ENCODE data around the gene SLC30A5.

The SLC30A5 gene

DNA sequence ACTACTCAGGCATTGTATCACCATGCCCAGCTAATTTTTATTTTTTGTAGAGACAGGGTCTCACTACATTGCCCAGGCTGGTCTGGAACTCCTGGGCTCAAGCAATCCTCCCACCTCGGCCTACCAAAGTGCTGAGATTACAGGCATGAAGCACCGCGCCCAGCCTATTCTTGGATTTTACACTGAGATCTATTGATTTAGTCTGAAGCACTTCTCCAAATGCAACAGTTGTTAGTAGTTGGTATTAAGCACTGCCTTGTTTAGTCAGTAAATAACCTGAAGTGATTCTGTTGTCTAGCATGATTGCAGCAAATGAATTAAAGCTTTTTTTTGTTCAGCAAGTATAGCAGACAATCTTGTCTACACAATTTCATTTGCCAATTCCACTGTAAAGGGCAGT is 64.2 kb downstream of the SLC30A5 start:
- DNase-seq = no peak
- Histone ChIP-seq H3K4me3 (no peak overlapping the region), H3K4me1 (no peaks in the 10 kb centered on the region), H3K27me3 (no peaks in the 10 kb centered on the region), H3K27ac (no peak overlapping the region), H3K36me3 (no peaks in the 10 kb centered on the region), H3K9me3 (no peaks in the 10 kb centered on the region)
- intact Hi-C loops (cut with DNase I; ENCODE audit: low total_unique reads) = no loop called here
- TF ChIP-seq, protein P1, sequence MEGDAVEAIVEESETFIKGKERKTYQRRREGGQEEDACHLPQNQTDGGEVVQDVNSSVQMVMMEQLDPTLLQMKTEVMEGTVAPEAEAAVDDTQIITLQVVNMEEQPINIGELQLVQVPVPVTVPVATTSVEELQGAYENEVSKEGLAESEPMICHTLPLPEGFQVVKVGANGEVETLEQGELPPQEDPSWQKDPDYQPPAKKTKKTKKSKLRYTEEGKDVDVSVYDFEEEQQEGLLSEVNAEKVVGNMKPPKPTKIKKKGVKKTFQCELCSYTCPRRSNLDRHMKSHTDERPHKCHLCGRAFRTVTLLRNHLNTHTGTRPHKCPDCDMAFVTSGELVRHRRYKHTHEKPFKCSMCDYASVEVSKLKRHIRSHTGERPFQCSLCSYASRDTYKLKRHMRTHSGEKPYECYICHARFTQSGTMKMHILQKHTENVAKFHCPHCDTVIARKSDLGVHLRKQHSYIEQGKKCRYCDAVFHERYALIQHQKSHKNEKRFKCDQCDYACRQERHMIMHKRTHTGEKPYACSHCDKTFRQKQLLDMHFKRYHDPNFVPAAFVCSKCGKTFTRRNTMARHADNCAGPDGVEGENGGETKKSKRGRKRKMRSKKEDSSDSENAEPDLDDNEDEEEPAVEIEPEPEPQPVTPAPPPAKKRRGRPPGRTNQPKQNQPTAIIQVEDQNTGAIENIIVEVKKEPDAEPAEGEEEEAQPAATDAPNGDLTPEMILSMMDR (IDR thresholded peaks at IDR 0.05) = no peak

- no peak for DNase-seq
- TF ChIP-seq, protein P1 (IDR thresholded peaks at IDR 0.05) = no peak
These were observed 66.8 kb downstream of the SLC30A5 start for GRCh38 chr5:69160651-69161050.

GRCh38 chr5:69166686-69167492 is 73.1 kb downstream of the SLC30A5 start, which contains the start of gene CCNB1:
Gene CCNB1 (plus strand): TSS chr5:69167150. CDS start chr5:69167263, 113 bp downstream.
- H3K27ac ChIP-seq = peak within 1 kb of the TSS; percentile 33 to 59
- peaks cover 0 to 16% (median 0%) of the 10 kb centered on the region in 3 donors for H3K36me3 ChIP-seq
- intact Hi-C loops (cut with DNase I; ENCODE audit: low total_unique reads) = no loop called here
- H3K27me3 ChIP-seq = no peaks in the 10 kb centered on the region
- TF ChIP-seq, protein P1 (IDR thresholded peaks at IDR 0.05) = no peak
- peak; percentile 96 to 98 for DNase-seq
- H3K4me3 ChIP-seq = peak within 1 kb of the TSS; percentile 66
- peaks cover 0 to 19% (median 12%) of the 10 kb centered on the region in 4 donors for H3K4me1 ChIP-seq
- H3K9me3 ChIP-seq = no peaks in the 10 kb centered on the region

More at GRCh38 chr5:69160651-69161050, 66.8 kb downstream of the SLC30A5 start:
- H3K27ac ChIP-seq = no peak overlapping the region
- no peaks in the 10 kb centered on the region for H3K4me1 ChIP-seq
- H3K27me3 ChIP-seq = no peaks in the 10 kb centered on the region
- no peaks in the 10 kb centered on the region for H3K9me3 ChIP-seq
- intact Hi-C loops (cut with DNase I; ENCODE audit: low total_unique reads) = no loop called here
- H3K4me3 ChIP-seq = no peak overlapping the region
- no peaks in the 10 kb centered on the region for H3K36me3 ChIP-seq

- H3K27ac ChIP-seq = peak overlapping the region; percentile 33 to 59
- H3K4me1 ChIP-seq = peaks cover 0 to 19% (median 12%) of the 10 kb centered on the region in 4 donors
- intact Hi-C loops (cut with DNase I; ENCODE audit: low total_unique reads) = no loop called here
- no peaks in the 10 kb centered on the region for H3K27me3 ChIP-seq
- H3K4me3 ChIP-seq = peak overlapping the region; percentile 66
- H3K9me3 ChIP-seq = no peaks in the 10 kb centered on the region
- DNase-seq = no peak
- peaks cover 0 to 20% (median 0%) of the 10 kb centered on the region in 3 donors for H3K36me3 ChIP-seq
- TF ChIP-seq, protein P1 (IDR thresholded peaks at IDR 0.05) = no peak
These were observed 73.7 kb downstream of the SLC30A5 start for GRCh38 chr5:69167493-69167855.

DNA sequence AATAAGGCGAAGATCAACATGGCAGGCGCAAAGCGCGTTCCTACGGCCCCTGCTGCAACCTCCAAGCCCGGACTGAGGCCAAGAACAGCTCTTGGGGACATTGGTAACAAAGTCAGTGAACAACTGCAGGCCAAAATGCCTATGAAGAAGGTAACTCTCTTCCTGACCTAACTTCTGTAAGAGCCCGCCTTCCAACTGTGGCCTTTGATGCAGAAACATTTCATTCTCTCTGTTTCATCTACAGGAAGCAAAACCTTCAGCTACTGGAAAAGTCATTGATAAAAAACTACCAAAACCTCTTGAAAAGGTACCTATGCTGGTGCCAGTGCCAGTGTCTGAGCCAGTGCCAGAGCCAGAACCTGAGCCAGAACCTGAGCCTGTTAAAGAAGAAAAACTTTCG is 74.1 kb downstream of the SLC30A5 start:
- no peak overlapping the region for H3K27ac ChIP-seq

More for the DNA sequence above, 74.1 kb downstream of the SLC30A5 start:
- no peaks in the 10 kb centered on the region for H3K9me3 ChIP-seq
- TF ChIP-seq, protein P1 (IDR thresholded peaks at IDR 0.05) = no peak
- H3K36me3 ChIP-seq = peaks cover 0 to 20% (median 0%) of the 10 kb centered on the region in 3 donors
- intact Hi-C loops (cut with DNase I; ENCODE audit: low total_unique reads) = no loop called here
- H3K27me3 ChIP-seq = no peaks in the 10 kb centered on the region
- H3K4me3 ChIP-seq = peak overlapping the region; percentile 66
- no peak for DNase-seq
- peaks cover 0 to 19% (median 12%) of the 10 kb centered on the region in 4 donors for H3K4me1 ChIP-seq
